ENCODE measurements around the gene SPCS1. TPM values are rescaled to one million over a fixed set of nuclear protein-coding genes. Genes with fewer than 3 reads are reported as not detected.

The SPCS1 gene
- total and polyA plus RNA-seq, 8 donors, result 0.58 to 332 (median 84.8) TPM

DNA sequence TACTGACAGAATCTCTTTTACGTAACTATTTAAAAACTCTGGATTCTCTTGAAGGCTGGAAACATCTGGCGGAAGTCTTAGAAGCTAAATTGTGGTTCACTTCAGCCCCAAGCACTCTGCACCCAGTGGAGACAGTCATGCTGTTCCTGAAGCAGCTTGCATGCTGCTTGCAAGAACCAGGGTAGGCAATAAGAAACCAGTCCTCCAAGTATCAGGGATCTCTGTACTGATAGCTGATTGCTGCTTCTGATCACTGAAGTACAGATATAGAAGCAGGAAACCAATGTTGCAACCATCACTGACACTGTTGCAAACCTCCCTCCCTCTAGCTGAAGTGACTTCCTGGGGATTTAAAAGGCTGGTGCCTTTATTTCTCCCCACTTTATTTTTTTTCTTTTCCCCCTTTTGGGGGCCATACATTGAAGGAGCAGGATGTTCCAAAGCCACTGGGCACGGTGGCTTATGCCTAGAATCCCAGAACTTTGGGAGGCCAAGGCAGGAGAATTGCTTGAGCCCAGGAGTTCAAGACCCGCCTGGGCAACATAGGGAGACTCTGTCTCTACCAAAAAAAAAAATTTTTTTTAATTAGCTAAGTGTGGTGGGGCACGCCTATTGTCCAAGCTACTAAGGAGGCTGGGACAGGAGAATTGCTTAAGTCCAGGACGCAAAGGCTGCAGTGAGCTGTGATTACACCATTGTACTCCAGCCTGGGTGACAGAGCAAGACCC is 15.3 kb downstream of the SPCS1 start:
- Histone ChIP-seq H3K27ac (peak overlapping the region in 1 of 5 donors; percentile 32), H3K4me3 (no peak overlapping the region), H3K36me3 (peaks cover 0 to 26% (median 18%) of the 10 kb centered on the region in 4 donors), H3K9me3 (peaks cover 0 to 5% (median 0%) of the 10 kb centered on the region in 4 donors), H3K27me3 (no peaks in the 10 kb centered on the region), H3K4me1 (peaks cover 0 to 10% (median 0%) of the 10 kb centered on the region in 4 donors)
- intact Hi-C loops (cut with DNase I; ENCODE audit: low total_unique reads), result no loop called here
- DNase-seq, result peak in 1 of 2 donors; percentile 41
- WGBS, 5 donors, result 84 to 90% (median 86%) methylated on average over 6 of the region's 6 CpGs
- TF ChIP-seq POLR2A (IDR thresholded peaks at IDR 0.05) (no peak), CTCF (IDR thresholded peaks at IDR 0.05) (no peak), POLR2AphosphoS5 (IDR thresholded peaks at IDR 0.05) (no peak), EP300 (IDR thresholded peaks at IDR 0.05) (no peak)

GRCh38 chr3:52721730-52722008 is 15.8 kb downstream of the SPCS1 start:
- DNase-seq, result no peak
- intact Hi-C loops (cut with DNase I; ENCODE audit: low total_unique reads), result no loop called here
- no peaks in the 10 kb centered on the region for H3K27me3 ChIP-seq
- peaks cover 0 to 26% (median 16%) of the 10 kb centered on the region in 4 donors for H3K36me3 ChIP-seq
- no peak overlapping the region for H3K27ac ChIP-seq
- H3K4me1 ChIP-seq, result peaks cover 0 to 10% (median 0%) of the 10 kb centered on the region in 4 donors
- H3K9me3 ChIP-seq, result peaks cover 0 to 5% (median 0%) of the 10 kb centered on the region in 4 donors
- 91 to 100% (median 96%) methylated on average over 1 of the region's 1 CpG for WGBS, 5 donors
- TF ChIP-seq CTCF (IDR thresholded peaks at IDR 0.05) (no peak), POLR2A (IDR thresholded peaks at IDR 0.05) (no peak)
- no peak overlapping the region for H3K4me3 ChIP-seq

- Histone ChIP-seq H3K36me3 (peaks cover 0 to 26% (median 14%) of the 10 kb centered on the region in 4 donors), H3K27me3 (no peaks in the 10 kb centered on the region), H3K4me1 (peaks cover 0 to 10% (median 0%) of the 10 kb centered on the region in 4 donors), H3K27ac (no peak overlapping the region), H3K4me3 (no peak overlapping the region), H3K9me3 (peaks cover 0 to 5% (median 0%) of the 10 kb centered on the region in 4 donors)
- no peak for DNase-seq
- 93 to 98% (median 95%) methylated on average over 7 of the region's 7 CpGs for WGBS, 5 donors
- TF ChIP-seq POLR2A (IDR thresholded peaks at IDR 0.05), result no peak
- TF ChIP-seq EP300 (IDR thresholded peaks at IDR 0.05), result no peak
- no peak for TF ChIP-seq POLR2AphosphoS5 (IDR thresholded peaks at IDR 0.05)
- TF ChIP-seq CTCF (IDR thresholded peaks at IDR 0.05), result no peak
- intact Hi-C loops (cut with DNase I; ENCODE audit: low total_unique reads), result no loop called here
Measured at GRCh38 chr3:52722491-52722890, 16.6 kb downstream of the SPCS1 start.

DNA sequence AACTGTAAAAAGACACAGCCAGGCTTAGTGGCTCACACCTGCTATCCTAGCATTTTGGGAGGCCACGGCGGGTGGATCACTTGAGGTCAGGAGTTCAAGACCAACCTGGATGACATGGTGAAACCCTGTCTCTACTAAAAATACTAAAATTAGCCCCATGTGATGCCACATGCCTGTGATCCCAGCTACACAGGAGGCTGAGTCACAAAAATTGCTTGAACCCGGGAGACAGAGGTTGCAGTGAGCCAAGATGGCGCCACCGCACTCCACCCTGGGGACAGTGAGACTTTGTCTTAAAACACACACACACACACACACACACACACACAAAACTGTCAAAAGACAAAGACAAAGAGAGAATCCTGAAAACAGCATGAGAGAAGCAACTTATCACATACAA is 18.0 kb downstream of the SPCS1 start:
- H3K27ac ChIP-seq, result no peak overlapping the region
- H3K9me3 ChIP-seq, result peaks cover 4 to 18% (median 7%) of the 10 kb centered on the region in 4 donors
- DNase-seq, result no peak
- TF ChIP-seq POLR2A (IDR thresholded peaks at IDR 0.05), result no peak
- no peak for TF ChIP-seq POLR2AphosphoS5 (IDR thresholded peaks at IDR 0.05)
- TF ChIP-seq CTCF (IDR thresholded peaks at IDR 0.05), result no peak
- no peak for TF ChIP-seq EP300 (IDR thresholded peaks at IDR 0.05)
- H3K27me3 ChIP-seq, result no peaks in the 10 kb centered on the region
- H3K4me1 ChIP-seq, result peaks cover 0 to 10% (median 0%) of the 10 kb centered on the region in 4 donors
- WGBS, 5 donors, result 93 to 100% (median 93%) methylated on average over 5 of the region's 5 CpGs
- intact Hi-C loops (cut with DNase I; ENCODE audit: low total_unique reads), result no loop called here
- H3K36me3 ChIP-seq, result peaks cover 0 to 32% (median 16%) of the 10 kb centered on the region in 4 donors
- no peak overlapping the region for H3K4me3 ChIP-seq
